AG04450 (cell line): Measurements from ENCODE around the gene NRG3. TPM values are rescaled to one million over a fixed set of nuclear protein-coding genes. Genes with fewer than 3 reads are reported as not detected.

Experiments used
- CTCF ChIA-PET: fragments of 300-600, 350-600 bp; formaldehyde crosslinking; extraction: SDS; loops from one replicate; lab custom pipeline; 2022; ENCODE audit warnings: antibody characterized with exemption, inconsistent platforms; lab: Charles Lee
- POLR2A ChIA-PET: fragments of 350-600 bp; formaldehyde crosslinking; extraction: SDS; loops from one replicate; lab custom pipeline; 2021; ENCODE audit warnings: antibody characterized with exemption, inconsistent platforms; lab: Yijun Ruan, JAX
- DNase-seq: peaks from one replicate; pipeline ENCODE4 v3.0.0-alpha.2; 2011; ENCODE audit warnings: low read depth, low spot score
- H3K27ac ChIP-seq: one replicate; pipeline ENCODE4 v1.5.1; 2012; ENCODE audit warnings: low read depth, low read length, control low read depth
- H3K27me3 ChIP-seq: one replicate; pipeline ENCODE4 v1.6.0; 2012; ENCODE audit warnings: low read length; ENCODE audit not compliant: control insufficient read depth, insufficient read depth
- H3K4me3 ChIP-seq: 2 replicates; pipeline ENCODE4 v1.5.1; 2011; ENCODE audit warnings: mild to moderate bottlenecking, low read depth, low read length, control low read depth
- H3K9me3 ChIP-seq: 2 replicates; pipeline ENCODE4 v1.5.1; 2012; ENCODE audit warnings: low read length; ENCODE audit not compliant: control insufficient read depth, insufficient read depth
- polyA plus RNA-seq: library from polyadenylated mRNA; depleted of rRNA; stranded (reverse); fragments of >200 nt; gene quantifications from 2 replicates; pipeline ENCODE4 v1.2.3, GENCODE V29; 2011
- TF ChIP-seq, protein P1 (sequence below): IDR thresholded peaks from 2 replicates; pipeline ENCODE4 v1.5.1; 2011; ENCODE audit warnings: low read depth, low read length, control low read depth, inconsistent platforms

The NRG3 gene
- polyA plus RNA-seq, 1 experiment, result not detected

- Histone ChIP-seq H3K9me3 (peaks cover 10% of the 10 kb centered on the region), H3K27me3 (no peaks in the 10 kb centered on the region), H3K4me3 (no peak overlapping the region), H3K27ac (no peak overlapping the region)
- TF ChIP-seq, protein P1, sequence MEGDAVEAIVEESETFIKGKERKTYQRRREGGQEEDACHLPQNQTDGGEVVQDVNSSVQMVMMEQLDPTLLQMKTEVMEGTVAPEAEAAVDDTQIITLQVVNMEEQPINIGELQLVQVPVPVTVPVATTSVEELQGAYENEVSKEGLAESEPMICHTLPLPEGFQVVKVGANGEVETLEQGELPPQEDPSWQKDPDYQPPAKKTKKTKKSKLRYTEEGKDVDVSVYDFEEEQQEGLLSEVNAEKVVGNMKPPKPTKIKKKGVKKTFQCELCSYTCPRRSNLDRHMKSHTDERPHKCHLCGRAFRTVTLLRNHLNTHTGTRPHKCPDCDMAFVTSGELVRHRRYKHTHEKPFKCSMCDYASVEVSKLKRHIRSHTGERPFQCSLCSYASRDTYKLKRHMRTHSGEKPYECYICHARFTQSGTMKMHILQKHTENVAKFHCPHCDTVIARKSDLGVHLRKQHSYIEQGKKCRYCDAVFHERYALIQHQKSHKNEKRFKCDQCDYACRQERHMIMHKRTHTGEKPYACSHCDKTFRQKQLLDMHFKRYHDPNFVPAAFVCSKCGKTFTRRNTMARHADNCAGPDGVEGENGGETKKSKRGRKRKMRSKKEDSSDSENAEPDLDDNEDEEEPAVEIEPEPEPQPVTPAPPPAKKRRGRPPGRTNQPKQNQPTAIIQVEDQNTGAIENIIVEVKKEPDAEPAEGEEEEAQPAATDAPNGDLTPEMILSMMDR, result no peak
- CTCF ChIA-PET, result no interaction called here
- POLR2A ChIA-PET, result no interaction called here
- DNase-seq, result no peak
These were observed 602.8 kb downstream of the NRG3 start for GRCh38 chr10:82477776-82478175.

- ChIA-PET CTCF (no interaction called here), POLR2A (no interaction called here)
- DNase-seq, result no peak
- TF ChIP-seq, protein P1, result no peak
- Histone ChIP-seq H3K27me3 (no peaks in the 10 kb centered on the region), H3K4me3 (no peak overlapping the region), H3K27ac (no peak overlapping the region), H3K9me3 (peaks cover 4% of the 10 kb centered on the region)
These were observed 617.7 kb downstream of the NRG3 start for GRCh38 chr10:82492647-82493046.

DNA sequence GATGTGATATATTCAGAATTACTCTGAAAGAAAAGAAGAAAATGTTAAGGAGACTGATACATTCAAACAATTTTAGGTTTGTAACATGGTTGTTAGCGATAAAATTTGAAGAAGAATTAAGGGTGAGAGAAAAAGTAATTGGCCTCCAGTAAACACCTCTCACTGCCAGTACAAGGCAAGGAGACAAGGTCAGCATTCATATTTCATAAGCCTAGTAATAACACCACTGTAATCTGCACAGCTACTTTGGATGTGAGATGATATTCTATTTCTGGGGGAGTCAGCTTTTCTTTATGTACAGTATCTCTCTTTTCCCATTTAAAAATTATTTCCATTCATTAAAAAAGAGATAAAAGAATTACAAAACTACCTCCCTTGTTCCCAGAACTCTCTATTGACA lies 621.1 kb downstream of the NRG3 start:
- H3K9me3 ChIP-seq, result peaks cover 4% of the 10 kb centered on the region
- H3K27me3 ChIP-seq, result no peaks in the 10 kb centered on the region
- H3K27ac ChIP-seq, result no peak overlapping the region
- DNase-seq, result no peak
- ChIA-PET POLR2A (no interaction called here), CTCF (no interaction called here)
- H3K4me3 ChIP-seq, result no peak overlapping the region
- TF ChIP-seq, protein P1, result no peak

- TF ChIP-seq, protein P1, result no peak
- no peaks in the 10 kb centered on the region for H3K27me3 ChIP-seq
- H3K4me3 ChIP-seq, result no peak overlapping the region
- no peak for DNase-seq
- CTCF ChIA-PET, result no interaction called here
- H3K27ac ChIP-seq, result no peak overlapping the region
- POLR2A ChIA-PET, result no interaction called here
- peaks cover 4% of the 10 kb centered on the region for H3K9me3 ChIP-seq
These were observed 622.4 kb downstream of the NRG3 start for GRCh38 chr10:82497439-82497838.

DNA sequence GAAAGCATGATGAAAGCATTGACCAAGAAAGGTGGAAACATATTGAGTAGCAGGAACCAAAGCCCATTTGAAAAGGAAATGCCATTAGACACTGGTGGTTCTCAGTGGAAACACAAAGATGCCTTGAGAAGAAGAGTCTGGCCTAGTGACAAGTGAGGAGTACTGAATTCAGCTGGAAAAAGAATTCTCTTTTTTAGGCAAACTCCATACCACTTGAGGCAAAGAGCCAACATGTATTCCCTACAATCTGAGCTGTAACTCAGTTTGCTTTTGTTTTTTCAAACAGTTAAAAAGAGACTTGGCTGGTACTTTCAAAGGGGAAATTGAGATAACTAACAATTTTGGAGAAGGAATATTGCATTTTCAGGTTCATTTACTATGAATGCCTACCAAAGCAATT lies 624.0 kb downstream of the NRG3 start:
- DNase-seq, result no peak
- TF ChIP-seq, protein P1, result no peak
- peaks cover 4% of the 10 kb centered on the region for H3K9me3 ChIP-seq
- CTCF ChIA-PET, result no interaction called here
- POLR2A ChIA-PET, result no interaction called here
- H3K27ac ChIP-seq, result no peak overlapping the region
- no peak overlapping the region for H3K4me3 ChIP-seq
- H3K27me3 ChIP-seq, result no peaks in the 10 kb centered on the region
